Astrocyte of the hippocampus (primary cell): ENCODE results near the gene SHKBP1.
"Not testable (repeated sequence)": the region's sequence is repeated elsewhere in the genome, so short reads cannot be mapped to it uniquely, and the experiment has no call there.

Experiments used
- DNase-seq: peaks from one replicate; pipeline ENCODE4 v3.0.0; 2011; ENCODE audit warnings: low read depth, low spot score

Gene SHKBP1

GRCh38 chr19:40576585-40577451, at the start of gene SHKBP1:
Gene SHKBP1, plus strand, starts transcription at chr19:40576873. Its CDS starts 27 bp downstream, at chr19:40576900.
- peak; percentile 98 for DNase-seq

GRCh38 chr19:40528078-40528477, 48.6 kb upstream of the SHKBP1 start:
- DNase-seq, result no peak

- DNase-seq, result no peak
Measured at GRCh38 chr19:40528533-40529092, 48.1 kb upstream of the SHKBP1 start.

- peak; percentile 92 for DNase-seq
Measured at GRCh38 chr19:40529093-40529954, 47.3 kb upstream of the SHKBP1 start.

GRCh38 chr19:40530091-40530901, 46.4 kb upstream of the SHKBP1 start:
- peak; percentile 47 for DNase-seq

- DNase-seq, result no peak
Measured at GRCh38 chr19:40533508-40533907, 43.2 kb upstream of the SHKBP1 start.

- DNase-seq, result no peak
Measured at GRCh38 chr19:40534148-40534547, 42.5 kb upstream of the SHKBP1 start.

GRCh38 chr19:40539070-40539469, 37.6 kb upstream of the SHKBP1 start:
- no peak for DNase-seq

GRCh38 chr19:40542202-40542859, 34.3 kb upstream of the SHKBP1 start:
- DNase-seq, result no peak

GRCh38 chr19:40543029-40543597, 33.6 kb upstream of the SHKBP1 start:
- no peak for DNase-seq

GRCh38 chr19:40546153-40546841, 30.4 kb upstream of the SHKBP1 start:
- DNase-seq, result not testable (repeated sequence)

- DNase-seq, result not testable (repeated sequence)
Measured at GRCh38 chr19:40547190-40547589, 29.5 kb upstream of the SHKBP1 start.

- DNase-seq, result no peak
Measured at GRCh38 chr19:40547836-40548235, 28.8 kb upstream of the SHKBP1 start.

- peak; percentile 78 for DNase-seq
Measured at GRCh38 chr19:40549007-40549708, 27.5 kb upstream of the SHKBP1 start.

GRCh38 chr19:40550951-40551350, 25.7 kb upstream of the SHKBP1 start:
- DNase-seq, result no peak

- no peak for DNase-seq
Measured at GRCh38 chr19:40552848-40553247, 23.8 kb upstream of the SHKBP1 start.

GRCh38 chr19:40553885-40554857, 22.5 kb upstream of the SHKBP1 start:
- DNase-seq, result no peak
